ENCODE measurements around the gene HOMER3.
"Not testable (repeated sequence)": the region's sequence is repeated elsewhere in the genome, so short reads cannot be mapped to it uniquely, and the experiment has no call there.

HOMER3 gene

DNA sequence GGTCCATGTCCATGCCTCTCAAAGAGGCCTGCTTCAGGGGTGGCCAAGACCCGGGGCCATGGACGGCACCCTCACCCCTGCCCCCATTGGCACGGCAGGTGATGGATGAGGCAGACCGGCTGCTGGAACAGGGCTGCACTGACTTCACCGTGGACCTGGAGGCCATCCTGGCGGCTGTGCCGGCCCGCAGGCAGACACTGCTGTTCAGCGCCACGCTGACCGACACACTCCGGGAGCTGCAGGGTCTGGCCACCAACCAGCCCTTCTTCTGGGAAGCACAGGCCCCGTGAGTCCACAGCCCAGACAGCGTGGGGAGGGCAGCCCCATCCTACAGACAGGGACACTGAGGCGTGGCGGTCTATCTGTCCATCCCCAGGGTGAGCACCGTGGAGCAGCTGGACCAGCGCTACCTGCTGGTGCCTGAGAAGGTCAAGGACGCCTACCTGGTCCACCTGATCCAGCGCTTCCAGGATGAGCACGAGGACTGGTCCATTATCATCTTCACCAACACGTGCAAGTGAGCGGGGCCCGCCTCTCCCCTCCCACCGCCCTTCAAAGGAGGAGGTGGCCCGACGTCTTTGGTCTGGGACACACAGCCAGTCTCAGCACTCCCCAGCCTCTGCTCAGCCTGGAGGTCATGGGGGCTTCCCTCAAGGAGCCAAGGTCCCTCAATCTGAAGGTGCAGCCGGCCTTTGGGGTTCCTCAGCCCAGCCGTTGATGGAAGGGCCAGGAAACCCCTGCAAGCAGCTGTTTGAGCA lies 18.6 kb downstream of the HOMER3 start:
- no peak for DNase-seq (ENCODE audit: low read depth)

DNA sequence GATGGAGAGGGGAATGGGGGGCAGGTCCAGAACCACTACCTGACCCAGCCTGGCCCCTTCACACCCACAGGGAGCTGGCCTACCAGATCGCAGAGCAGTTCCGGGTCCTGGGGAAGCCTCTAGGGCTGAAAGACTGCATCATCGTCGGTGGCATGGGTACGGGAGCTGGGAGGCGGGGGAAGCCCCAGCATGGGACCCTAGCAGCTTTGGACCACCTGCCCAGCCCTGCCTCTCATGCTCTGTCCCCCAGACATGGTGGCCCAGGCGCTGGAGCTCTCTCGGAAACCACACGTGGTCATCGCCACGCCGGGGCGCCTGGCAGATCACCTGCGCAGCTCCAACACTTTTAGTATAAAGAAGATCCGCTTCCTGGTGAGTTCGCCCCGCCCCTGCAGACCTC lies 19.4 kb downstream of the HOMER3 start:
- no peak for DNase-seq (ENCODE audit: low read depth)

DNA sequence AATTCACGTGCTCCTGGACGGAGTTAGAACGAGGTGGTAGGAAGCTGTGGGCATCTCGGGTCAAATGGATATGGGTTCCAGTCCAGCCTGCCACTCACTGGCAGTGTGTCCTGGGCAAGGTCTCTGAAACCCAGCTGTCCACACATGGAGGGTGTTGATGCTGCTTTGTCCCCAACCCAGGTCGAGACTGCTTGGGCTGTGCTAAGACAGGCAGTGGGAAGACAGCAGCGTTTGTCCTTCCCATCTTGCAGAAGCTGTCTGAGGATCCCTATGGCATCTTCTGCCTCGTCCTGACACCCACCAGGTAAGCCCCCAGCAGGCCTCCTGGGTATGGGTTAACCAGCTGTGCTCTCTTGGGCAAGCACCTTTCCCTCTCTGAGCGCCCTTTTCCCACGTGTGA lies 20.6 kb downstream of the HOMER3 start:
- DNase-seq (ENCODE audit: low read depth), result no peak

DNA sequence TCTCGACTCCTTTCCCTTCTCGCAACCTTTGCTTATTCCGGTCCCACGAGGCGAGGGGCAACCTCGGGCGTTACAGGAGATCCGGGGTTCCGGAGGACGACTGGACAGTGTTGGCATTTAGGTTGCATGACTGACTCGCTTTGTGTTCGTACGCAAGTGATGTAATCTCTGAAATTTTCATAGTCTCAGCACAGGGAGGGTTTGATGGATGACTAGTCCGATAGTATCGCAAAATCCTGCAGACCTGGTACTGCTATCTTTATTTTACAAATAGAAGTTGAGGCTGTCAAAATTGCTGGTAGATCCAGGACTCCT lies 21.2 kb downstream of the HOMER3 start:
- DNase-seq (ENCODE audit: low read depth), result no peak

DNA sequence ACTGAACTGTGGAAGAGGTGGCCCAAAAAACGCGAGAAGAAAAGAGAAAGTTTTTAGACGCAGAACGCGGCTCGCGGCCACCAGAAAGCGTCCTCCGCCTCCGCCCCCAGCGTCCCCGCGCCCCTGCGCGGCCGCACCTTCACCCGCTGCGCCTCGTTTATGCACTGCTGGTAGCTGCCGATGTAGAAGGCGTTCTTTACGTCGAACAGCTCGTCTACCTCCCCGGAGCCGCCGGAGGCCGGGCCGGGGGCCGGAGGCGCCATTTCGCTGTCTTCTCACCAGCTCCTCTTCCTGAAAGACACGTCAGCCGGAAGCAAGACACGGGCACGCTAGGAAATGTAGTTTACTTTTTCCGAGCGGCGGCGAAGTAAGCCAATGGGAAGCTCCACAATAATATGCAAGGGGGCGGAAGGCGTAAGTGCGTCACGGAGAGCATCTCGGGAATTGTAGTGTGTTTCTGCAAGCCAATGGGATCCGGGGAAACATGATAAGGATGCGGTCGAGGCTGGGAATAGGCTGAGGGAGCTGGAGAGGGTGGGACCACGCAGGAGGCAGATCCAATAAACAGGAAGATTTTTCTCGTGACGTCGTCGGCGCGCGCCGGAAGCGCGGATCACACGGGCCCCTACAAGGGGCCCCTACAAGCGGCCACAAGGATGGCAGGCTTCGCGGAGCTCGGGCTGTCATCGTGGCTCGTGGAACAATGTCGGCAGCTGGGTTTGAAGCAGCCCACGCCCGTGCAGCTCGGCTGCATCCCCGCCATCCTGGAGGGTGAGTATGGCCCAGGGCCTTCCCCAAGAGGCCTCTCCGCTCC lies 21.7 kb downstream of the HOMER3 start, which contains the start of the genes COPE and DDX49:
Gene COPE, minus strand, starts transcription at position 302 of the 814 bp plus-strand sequence. Its CDS starts 39 bp downstream, at position 263.
Gene DDX49, plus strand, starts transcription at position 630 of the 814 bp plus-strand sequence. Its CDS starts 27 bp downstream, at position 657.
- DNase-seq (ENCODE audit: low read depth), result peak; percentile 95

DNA sequence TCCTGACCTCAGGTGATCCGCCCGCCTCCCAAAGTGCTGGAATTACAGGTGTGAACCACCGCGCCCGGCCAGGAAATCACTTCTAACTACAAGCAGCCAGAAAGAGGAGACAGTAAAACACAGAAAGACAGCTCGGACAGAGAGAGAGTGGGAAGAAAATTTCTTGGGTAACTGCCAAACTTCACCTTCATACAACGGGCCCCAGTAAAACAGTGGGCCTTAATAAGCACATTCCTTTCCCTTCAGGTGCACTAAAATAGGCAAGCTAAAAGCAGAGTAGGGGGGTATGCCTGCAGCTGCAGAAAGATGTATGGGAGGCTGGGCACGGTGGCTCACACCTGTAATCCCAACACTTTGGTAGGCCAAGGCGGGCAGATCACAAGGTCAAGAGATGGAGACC lies 23.4 kb downstream of the HOMER3 start:
- not testable (repeated sequence) for DNase-seq (ENCODE audit: low read depth)

DNA sequence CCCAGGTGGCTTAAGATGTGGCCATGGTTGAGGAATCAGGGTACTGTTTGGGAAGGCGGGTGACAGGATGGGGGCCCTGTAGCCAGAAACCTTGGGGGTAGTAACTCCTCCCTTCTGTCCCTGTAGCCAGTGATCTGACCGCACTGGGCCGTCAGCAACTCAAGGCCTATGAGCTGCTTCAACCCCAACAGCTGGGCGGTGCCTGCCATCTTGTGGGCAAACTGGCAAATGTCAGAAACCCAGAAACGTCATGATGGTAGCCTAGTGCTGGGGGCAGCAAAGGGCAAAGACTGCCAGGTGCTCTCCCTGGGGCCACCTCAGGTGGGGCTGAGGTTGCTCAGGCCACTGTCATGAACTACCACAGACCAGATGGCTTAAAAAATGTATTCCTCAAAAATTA lies 25.4 kb downstream of the HOMER3 start:
- DNase-seq (ENCODE audit: low read depth), result peak; percentile 28

DNA sequence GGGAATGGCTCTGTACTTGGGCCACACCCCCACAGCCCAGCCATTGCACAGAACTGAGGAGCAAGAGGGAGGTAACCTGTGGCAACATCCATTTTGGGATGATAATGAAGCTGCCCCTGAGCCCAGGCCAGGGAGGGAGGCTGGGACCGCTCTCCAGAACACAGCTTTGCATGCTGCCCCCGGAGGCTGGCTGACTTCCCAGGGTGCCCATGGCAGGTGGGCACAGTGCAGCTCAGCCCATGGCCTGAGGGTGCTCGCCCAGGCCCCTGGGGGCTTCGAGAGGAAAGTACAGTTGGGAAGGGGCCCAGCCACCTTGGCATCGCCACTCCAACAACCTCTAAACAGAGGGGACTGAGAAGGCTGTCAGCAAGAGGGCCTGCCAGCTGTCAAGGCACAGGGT lies 27.6 kb downstream of the HOMER3 start:
- no peak for DNase-seq (ENCODE audit: low read depth)

DNA sequence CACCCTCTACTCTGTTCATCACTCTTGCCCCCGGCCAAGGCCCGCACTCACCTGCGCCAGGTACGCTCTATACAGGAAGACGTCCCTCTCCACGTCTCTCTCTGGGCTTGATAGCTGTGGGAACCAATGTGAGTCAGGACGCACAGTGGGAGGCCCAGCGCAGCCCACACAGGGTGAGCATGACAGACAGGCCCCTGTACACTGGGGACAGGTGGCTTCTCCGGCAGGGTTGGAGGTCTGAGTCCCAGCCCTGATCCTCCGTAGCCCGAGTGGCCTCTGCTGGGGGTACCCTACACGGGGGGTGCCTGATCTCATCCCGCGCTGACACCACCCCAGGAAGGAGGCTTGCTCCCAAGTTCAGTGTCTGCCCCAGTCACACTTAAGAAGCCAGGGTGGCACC lies 28.1 kb downstream of the HOMER3 start:
- no peak for DNase-seq (ENCODE audit: low read depth)

DNA sequence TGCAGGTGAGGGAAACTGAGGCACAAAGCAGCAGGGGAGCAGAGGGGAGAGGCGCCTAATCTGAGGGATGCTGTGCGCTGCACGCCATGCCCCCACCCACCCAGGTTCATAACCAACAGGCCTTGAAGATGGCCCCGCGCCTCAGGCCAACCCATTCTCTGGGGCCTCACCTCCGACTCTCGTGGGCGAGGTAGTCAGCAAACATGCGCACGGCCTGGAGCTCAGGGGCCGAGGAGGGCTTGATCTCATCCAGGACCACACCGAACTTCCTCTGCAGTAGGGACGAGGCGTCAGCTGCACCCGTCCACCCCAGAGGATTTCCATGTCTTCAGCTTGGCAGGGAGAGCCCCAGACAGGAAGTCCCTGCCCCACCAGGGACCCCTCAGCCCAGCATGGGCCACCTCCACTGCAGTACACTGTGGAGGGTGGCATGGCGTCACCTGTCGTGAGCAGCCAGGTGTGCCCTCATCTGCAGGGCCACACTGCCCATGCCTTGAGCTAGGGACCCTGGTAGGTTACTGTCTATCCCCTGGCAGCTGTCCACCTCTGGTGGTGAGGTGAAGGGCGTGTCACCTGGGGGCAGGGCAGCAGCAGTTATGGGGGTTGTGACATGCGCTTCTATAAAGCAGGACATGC lies 30.1 kb downstream of the HOMER3 start:
- DNase-seq (ENCODE audit: low read depth), result no peak

DNA sequence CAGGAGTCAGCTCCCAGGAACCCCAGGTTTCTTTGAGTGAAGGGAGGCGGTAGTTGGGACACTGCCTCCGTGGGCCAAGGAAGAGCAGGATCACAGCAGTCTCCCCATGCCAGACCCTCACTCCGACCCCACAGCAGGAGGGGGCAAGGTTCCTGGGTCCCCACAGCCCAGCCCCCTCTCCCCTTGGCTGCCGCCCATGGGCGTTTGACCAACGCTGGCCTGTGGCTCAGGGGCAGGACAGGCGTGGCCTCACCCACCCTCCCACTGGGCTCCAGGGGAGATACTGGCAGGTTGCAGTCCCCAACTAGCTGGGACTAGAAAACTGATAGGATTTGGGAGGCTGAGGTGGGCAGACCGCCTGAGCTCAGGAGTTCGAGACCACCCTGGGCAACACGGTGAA lies 31.0 kb downstream of the HOMER3 start:
- DNase-seq (ENCODE audit: low read depth), result no peak

DNA sequence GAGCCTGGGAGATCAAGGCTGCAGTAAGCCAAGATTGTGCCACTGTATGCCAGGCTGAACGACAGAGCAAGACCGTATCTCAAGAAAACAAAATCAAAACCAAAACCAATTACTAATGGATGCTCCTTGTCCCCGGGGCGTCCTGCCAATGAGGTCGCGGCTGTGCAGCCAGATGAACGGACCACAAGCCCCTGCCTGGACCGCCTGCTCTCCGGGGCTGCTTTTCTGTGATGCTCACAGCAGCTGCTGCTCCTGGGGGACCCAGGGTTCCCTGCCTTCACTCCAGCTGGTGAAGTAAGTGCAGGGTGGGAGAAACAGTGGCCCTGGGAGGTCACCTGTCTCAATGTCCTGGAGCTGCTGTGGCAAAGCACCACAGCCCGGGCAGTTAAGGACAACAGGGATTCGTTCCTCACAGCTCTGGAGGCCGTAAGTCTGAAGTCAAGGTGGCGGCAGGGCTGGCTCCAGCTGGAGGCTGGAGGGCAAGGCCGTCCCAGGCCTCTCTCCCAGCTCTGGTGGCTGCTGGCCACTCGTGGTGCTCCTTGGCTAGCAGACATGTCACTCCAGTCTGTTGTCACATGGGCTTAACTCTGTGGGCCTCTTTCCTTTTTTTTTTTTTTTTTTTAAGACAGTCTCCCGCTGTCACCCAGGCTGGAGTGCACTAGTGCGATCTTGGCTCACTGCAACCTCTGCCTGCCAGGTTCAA lies 31.9 kb downstream of the HOMER3 start:
- no peak for DNase-seq (ENCODE audit: low read depth)

DNA sequence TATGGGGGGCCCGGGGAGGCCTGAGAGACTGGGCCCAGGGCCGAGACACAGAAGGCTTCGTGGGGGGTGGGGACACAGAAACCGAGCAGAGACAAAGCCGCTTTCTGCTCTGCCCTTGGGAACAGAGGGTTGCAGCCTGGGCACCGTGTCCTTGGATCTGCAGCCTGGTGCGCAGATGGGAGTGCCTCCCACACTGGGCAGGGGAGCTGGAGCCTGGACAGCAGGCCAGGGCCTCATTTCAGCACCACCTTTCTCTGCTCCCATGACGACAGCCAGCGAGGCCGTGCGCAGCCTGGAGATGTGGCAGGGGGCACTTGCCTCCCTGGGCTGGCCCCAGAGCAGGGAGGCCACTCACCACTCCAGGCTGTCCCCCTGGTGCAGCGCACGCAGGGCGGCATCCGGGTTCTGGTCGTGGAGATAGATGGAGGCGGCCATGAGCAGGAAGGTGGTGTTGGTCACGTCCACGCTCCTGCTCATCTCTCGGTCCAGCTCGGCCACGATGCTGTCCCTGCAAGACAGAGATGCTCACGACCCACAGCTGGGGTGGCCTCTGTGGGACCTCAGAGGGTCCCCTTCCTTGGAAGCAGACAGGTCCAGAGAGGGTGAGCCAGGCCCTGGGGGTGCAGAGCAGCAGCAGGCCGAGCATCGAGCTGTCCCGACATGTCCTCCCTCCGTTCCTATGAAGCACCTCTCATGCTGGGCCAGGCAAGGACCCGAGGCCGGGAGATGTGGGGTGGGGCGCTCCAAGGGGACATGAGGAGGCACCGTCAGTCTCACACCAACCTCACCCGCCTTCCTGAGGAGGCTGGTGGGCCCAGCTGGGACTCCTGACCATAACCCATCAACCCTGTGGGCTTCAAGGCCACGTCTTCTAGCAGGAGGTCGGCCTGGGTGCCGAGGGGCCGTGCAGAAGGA lies 34.2 kb downstream of the HOMER3 start:
- no peak for DNase-seq (ENCODE audit: low read depth)

DNA sequence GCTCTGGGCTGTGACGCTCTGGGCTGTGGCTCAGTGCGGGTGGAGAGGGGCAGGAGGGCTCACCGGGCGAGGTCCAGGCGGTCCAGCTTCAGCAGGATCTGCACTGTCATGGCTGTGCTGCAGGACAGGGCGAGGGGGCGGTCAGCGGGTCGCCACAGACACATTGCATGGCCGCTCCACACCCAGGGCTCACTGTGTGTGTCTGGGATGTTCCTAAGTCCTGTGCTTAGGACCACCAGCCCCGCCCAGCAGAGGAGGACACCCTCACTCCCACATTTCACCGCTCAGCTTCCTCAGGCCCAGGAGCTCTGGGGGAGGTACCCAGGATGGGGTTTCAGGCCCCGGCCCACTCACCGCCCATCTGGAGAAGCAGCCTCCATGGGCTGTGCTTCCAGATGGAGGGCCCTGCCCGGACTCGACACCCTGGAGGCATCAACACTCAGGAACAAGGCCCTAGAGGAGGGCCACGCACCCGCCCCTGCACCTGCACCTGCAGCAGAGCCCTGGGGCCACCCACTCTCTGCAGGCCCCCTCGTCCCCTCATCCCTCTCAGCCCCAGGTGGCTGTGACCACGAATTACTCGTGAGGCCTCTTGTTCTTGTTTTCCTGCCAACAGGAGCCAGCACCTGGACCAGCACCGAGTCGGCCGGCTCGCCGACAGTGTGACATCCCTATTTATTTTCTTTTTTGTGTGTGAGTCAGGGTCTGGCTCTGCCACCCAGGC lies 35.3 kb downstream of the HOMER3 start:
- DNase-seq (ENCODE audit: low read depth), result no peak

DNA sequence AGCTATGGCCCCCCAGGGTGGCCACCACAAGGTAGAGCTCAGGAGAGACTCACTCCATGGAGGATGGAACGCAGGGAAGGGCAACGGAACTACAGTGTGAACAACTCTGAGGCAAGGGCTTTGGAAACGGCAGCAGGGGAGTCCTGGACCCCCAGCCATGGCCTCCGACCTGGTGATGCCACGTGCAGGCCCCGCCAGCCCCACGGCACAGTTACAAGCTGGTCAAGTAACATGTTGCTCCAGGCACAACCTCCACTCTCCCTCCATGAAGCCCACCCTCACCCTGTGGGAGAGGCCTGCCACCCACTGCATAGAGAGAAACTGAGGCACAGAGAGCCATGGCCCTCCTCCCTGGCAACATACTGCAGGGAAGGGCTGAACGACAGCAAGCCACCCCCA lies 36.0 kb downstream of the HOMER3 start:
- DNase-seq (ENCODE audit: low read depth), result no peak

DNA sequence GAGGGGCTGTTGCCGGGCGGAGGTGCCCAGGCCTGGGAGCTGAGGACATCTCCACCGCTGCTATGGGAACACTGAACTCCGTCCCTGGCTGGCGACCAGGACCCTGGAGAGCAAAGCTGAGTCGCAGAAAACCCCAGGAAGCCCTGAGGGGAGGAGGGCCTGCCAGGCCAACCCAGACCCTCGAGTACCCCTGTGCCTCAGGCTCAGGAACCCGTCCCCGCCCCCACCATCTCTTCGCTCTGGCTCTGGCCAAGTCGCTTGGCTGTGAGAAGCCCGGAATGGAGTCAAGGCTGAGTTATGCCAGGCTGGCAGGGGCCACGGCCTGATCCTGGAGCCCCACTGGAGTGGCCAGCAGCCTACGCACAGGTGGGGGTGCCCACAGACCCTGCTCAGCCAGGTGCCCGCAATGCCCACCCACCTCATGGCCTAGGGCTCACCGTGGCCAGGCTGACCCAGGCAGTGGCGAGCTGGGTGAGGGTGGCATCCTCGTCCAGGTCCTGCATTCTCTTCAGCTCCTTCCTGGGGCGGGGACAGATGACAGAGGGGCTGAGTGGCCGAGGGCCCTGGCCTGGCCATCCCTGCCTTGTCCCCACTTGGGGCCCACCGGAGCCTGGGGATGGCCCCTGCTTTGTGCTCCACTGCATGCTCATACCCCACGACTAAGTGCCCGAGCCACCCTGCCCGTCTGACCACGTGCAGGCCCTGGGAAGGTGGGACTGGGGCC lies 36.5 kb downstream of the HOMER3 start:
- no peak for DNase-seq (ENCODE audit: low read depth)

DNA sequence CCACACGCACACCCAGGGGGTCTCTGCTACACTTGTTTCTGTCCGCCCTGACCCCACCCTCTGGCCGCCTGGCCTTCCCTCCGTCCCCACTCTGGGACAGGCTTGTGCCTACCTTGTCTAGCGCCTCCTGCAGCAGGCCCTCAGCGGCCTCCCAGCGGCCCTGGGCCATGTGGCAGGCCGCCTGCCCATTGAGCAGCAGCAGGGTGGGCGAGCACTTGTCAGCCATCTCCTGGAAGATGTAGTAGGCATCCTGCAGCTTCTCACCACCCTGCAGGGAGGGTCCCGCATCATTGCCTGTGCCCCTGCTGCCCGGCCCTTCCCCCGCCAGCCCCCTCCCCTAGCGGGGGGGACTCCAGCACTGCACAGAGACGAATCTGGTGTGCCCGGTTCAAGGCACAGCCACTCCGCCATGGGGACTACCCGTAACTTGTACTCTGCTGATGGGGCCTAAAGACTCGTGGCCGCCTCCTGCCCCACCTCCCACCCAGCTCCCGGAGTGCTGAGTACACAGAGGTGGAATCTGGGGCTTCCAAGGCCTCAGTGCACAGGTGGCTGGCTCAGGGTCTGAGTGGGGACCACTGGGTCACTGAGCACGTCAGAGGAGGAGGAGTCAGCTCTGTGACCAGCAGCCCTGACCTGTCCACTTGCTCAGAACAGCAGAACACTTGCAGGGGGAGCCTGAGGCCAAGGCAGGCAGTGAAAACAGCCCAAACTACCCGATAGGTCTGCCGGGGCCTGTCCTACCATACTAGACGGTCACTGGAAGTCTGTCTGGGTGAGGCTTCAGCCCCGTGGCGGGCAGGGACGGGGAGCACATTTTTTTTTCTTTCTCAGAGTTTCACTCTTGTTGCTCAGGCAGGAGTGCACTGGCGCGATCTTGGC lies 37.6 kb downstream of the HOMER3 start:
- no peak for DNase-seq (ENCODE audit: low read depth)

DNA sequence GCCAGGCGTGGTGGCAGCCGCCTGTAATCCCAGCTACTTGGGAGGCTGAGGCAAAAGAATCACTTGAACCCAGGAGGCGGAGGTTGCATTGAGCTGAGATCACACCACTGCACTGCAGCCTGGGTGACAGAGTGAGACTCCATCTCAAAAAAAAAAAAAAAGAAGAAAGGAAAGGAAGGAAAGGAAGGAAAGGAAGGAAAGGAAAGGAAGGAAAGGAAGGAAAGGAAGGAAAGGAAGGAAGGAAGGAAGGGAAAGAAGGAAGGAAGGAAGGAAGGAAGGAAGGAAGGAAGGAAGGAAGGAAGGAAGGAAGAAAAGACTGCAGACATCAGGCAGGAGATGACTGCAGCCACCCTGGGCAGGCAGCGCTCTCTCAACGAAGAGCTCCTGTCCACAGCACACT lies 38.5 kb downstream of the HOMER3 start:
- not testable (repeated sequence) for DNase-seq (ENCODE audit: low read depth)

DNA sequence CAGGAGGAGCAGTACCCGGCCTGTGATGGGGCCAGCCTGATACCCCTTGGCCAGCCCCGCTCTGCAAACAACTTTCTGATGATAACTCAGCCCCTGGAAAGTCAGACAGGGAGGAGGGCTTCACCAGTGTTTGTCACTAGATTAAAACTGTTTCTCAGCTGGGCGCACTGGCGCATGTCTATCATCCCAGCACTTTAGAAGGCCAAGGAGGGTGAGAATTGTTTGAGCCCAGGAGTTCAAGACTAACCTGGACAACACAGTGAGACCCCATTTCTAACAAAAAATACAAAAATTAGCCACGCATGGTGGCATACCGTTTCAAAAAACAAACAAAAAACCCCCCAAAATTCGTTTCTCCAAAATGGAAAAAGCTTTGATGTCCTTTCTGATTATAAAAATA lies 39.5 kb downstream of the HOMER3 start:
- DNase-seq (ENCODE audit: low read depth), result no peak

Measured in activated T-cell treated with anti-CD3 and anti-CD28 coated beads for 48 hours (primary cell).